ENCODE measurements around the gene SH2D4B. TPM values are rescaled to one million over a fixed set of nuclear protein-coding genes. Genes with fewer than 3 reads are reported as not detected.

SH2D4B gene
- total RNA-seq, 1 donor from 2014 or later: 0.07 TPM

- Mint-ChIP-seq H3K4me1 (ENCODE audit: low read depth) (peaks cover 77% of the 10 kb centered on the region), H3K27me3 (ENCODE audit: low read depth) (no peaks in the 10 kb centered on the region), H3K36me3 (ENCODE audit: low read depth) (no peaks in the 10 kb centered on the region), H3K4me3 (ENCODE audit: unreplicated experiment) (no peak overlapping the region), H3K27ac (ENCODE audit: unreplicated experiment) (peak overlapping the region; percentile 84), H3K9me3 (ENCODE audit: low read depth) (no peaks in the 10 kb centered on the region)
- DNase-seq (ENCODE audit: low spot score): no peak
- TF ChIP-seq, protein P1, sequence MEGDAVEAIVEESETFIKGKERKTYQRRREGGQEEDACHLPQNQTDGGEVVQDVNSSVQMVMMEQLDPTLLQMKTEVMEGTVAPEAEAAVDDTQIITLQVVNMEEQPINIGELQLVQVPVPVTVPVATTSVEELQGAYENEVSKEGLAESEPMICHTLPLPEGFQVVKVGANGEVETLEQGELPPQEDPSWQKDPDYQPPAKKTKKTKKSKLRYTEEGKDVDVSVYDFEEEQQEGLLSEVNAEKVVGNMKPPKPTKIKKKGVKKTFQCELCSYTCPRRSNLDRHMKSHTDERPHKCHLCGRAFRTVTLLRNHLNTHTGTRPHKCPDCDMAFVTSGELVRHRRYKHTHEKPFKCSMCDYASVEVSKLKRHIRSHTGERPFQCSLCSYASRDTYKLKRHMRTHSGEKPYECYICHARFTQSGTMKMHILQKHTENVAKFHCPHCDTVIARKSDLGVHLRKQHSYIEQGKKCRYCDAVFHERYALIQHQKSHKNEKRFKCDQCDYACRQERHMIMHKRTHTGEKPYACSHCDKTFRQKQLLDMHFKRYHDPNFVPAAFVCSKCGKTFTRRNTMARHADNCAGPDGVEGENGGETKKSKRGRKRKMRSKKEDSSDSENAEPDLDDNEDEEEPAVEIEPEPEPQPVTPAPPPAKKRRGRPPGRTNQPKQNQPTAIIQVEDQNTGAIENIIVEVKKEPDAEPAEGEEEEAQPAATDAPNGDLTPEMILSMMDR (IDR thresholded peaks at IDR 0.05): no peak
These were observed 32.7 kb upstream of the SH2D4B start for GRCh38 chr10:80504897-80505465.

DNA sequence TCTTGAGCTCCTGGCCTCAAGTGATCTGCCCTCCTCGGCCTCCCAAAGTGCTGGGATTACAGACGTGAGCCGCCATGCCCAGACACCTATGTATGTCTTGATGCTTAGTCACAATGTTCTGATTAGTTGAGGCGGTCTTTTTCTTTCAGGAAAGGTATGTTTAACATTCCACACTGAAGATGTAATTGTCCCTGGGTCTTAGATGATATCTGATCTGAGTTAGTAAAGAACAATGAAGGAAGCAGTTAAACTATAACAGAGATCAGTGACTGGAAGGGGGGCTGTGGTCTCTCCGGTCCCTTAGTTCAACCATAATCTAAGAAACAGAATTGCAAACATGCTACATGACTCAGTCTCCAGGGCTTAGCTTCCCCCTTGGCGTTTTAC lies 31.5 kb upstream of the SH2D4B start:
- Mint-ChIP-seq H3K27ac (ENCODE audit: unreplicated experiment) (peak overlapping the region; percentile 84), H3K4me3 (ENCODE audit: unreplicated experiment) (no peak overlapping the region), H3K27me3 (ENCODE audit: low read depth) (no peaks in the 10 kb centered on the region), H3K4me1 (ENCODE audit: low read depth) (peaks cover 72% of the 10 kb centered on the region), H3K36me3 (ENCODE audit: low read depth) (no peaks in the 10 kb centered on the region), H3K9me3 (ENCODE audit: low read depth) (no peaks in the 10 kb centered on the region)
- TF ChIP-seq, protein P1 (IDR thresholded peaks at IDR 0.05): no peak
- no peak for DNase-seq (ENCODE audit: low spot score)

DNA sequence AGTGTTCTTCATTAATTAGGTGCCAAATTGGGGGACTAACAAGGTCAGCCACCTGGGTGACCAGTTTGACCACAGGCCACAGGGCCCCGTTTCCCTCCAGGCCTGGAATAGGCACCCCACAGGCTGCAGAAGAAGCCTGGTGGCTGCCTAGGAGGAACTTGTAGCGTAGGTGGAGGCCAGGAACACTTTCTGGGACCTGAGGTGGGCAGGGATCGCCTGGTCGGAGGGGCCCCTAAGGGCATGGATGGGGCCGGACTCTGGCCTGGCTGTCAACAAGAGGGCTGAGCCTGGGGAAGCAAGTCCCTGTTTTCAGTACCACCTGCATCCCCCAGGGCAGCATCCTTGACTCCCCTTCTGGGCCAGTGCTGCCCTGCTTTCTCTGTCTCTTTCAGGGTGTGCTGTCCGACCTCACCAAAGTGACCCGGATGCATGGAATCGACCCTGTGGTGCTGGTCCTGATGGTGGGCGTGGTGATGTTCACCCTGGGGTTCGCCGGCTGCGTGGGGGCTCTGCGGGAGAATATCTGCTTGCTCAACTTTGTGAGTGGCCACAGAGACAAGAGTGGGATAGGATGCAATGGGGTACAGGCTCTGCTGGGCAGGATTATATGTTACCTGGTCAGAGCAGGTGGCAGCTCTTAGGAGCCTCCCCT lies 30.7 kb upstream of the SH2D4B start:
- TF ChIP-seq, protein P1 (IDR thresholded peaks at IDR 0.05): no peak
- Mint-ChIP-seq H3K27me3 (ENCODE audit: low read depth) (no peaks in the 10 kb centered on the region), H3K27ac (ENCODE audit: unreplicated experiment) (no peak overlapping the region), H3K36me3 (ENCODE audit: low read depth) (peaks cover under 1% of the 10 kb centered on the region), H3K4me1 (ENCODE audit: low read depth) (peaks cover 64% of the 10 kb centered on the region), H3K9me3 (ENCODE audit: low read depth) (no peaks in the 10 kb centered on the region), H3K4me3 (ENCODE audit: unreplicated experiment) (no peak overlapping the region)
- DNase-seq (ENCODE audit: low spot score): no peak

- H3K4me3 Mint-ChIP-seq (ENCODE audit: unreplicated experiment): no peak overlapping the region
- H3K27ac Mint-ChIP-seq (ENCODE audit: unreplicated experiment): no peak overlapping the region
- H3K4me1 Mint-ChIP-seq (ENCODE audit: low read depth): peaks cover 49% of the 10 kb centered on the region
These were observed 28.6 kb upstream of the SH2D4B start for GRCh38 chr10:80509108-80509402.

DNA sequence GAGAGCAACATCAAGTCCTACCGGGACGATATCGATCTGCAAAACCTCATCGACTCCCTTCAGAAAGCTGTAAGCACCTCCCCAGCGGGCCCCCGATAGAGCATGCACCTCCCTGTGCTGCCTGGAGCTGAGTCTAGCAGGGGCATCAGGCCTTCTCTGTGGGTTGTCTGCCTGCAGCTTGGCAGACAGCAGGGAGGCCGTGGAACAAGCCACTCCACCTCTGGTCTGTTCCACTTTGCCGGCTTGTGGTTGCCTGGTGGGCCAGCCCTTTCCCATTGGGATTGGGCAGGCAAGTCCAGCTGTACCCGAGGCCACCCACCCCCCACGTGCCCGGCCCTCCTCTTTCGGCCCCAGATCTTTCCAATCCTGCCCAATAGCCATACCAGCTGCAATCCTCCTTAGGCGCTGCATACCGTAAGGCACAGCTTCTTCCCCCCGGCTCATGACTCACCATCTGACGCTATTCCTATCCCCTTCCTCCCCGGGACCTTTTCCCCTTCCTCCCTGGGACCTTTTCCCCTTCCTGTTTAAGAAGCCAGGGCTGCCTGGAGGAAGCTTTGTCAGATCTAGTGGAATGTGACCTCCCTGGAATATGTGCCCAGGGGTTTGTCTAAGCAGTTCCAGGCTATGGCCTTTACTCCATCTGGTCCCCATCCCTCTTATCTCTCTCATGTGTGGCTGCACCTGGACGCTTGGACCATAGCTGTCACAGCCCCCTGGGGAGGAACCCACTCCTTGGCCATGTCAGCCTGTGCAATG lies 28.1 kb upstream of the SH2D4B start:
- no peaks in the 10 kb centered on the region for H3K27me3 Mint-ChIP-seq (ENCODE audit: low read depth)
- no peaks in the 10 kb centered on the region for H3K9me3 Mint-ChIP-seq (ENCODE audit: low read depth)
- peaks cover 43% of the 10 kb centered on the region for H3K4me1 Mint-ChIP-seq (ENCODE audit: low read depth)
- no peak for DNase-seq (ENCODE audit: low spot score)
- peak overlapping the region; percentile 19 for H3K4me3 Mint-ChIP-seq (ENCODE audit: unreplicated experiment)
- peak overlapping the region; percentile 86 for H3K27ac Mint-ChIP-seq (ENCODE audit: unreplicated experiment)
- TF ChIP-seq, protein P1 (IDR thresholded peaks at IDR 0.05): no peak
- H3K36me3 Mint-ChIP-seq (ENCODE audit: low read depth): peaks cover 9% of the 10 kb centered on the region

More at GRCh38 chr10:80509108-80509402, 28.6 kb upstream of the SH2D4B start:
- Mint-ChIP-seq H3K9me3 (ENCODE audit: low read depth) (no peaks in the 10 kb centered on the region), H3K27me3 (ENCODE audit: low read depth) (no peaks in the 10 kb centered on the region), H3K36me3 (ENCODE audit: low read depth) (peaks cover 6% of the 10 kb centered on the region)
- TF ChIP-seq, protein P1 (IDR thresholded peaks at IDR 0.05): no peak
- no peak for DNase-seq (ENCODE audit: low spot score)
